GM21526 (cell line): ENCODE data around the gene MMP10.

Experiments
- ATAC-seq: cut with Tn5 transposase; IDR thresholded peaks from one replicate; pipeline ENCODE4 v1.9.1; 2021; ENCODE audit warnings: moderate library complexity; ENCODE audit not compliant: unreplicated experiment, low FRiP score

Gene MMP10

DNA sequence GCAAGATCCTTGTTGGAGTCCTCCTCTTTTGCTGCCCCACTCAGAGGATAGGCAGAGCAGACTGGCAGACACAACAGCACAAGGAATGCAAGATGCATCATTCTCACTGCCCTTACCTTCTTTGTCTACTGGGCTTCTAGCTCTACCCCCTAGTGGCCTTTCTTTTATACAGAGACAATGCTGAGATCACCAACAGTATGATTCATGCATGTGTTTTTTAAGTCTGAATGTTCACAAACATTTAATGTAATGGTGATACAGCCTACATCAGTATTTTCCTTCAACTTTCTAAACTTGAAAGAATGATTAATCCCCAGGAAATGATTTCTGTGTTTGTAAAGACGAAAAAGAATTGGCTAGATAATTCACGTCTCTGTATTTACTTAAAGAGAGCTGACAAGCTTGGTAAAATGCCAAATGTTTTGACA lies at the start of gene MMP10:
TSS of gene MMP10 (minus strand) at position 138 of the 428 bp plus-strand sequence. CDS start at position 101, 37 bp downstream.
- no peak for ATAC-seq

DNA sequence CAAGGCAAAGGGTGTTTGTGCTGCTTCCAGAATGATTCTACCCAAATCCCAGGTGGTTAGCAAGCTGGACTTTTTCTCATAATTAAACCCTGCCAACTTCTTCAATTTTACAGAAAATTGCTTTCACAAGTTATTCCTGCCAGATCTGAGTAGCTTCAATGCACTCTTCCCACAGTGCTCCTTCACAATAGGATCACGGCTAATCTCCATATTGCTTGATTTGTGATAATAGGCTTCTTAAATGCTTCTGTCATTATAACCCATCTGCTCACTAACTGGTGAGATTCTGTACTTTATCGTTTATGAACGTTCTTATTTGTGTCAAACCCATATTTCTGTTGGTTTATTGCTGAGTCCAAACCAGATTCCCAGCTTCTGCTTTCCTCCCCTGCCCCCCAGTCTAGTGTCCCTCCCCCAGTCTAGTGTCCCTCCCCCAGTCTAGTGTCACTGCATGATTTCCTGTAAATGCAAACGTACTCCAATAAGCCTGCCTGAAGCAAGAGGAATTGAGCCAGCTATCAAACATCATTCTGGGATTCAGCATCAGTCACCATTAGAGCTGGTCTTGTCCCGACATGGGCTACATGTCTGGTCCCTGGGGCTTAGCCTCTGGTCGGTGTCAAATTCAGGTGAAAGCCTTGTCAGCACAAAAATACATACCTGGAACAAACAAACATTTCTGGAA lies 49.0 kb upstream of the MMP10 start:
- ATAC-seq = no peak

DNA sequence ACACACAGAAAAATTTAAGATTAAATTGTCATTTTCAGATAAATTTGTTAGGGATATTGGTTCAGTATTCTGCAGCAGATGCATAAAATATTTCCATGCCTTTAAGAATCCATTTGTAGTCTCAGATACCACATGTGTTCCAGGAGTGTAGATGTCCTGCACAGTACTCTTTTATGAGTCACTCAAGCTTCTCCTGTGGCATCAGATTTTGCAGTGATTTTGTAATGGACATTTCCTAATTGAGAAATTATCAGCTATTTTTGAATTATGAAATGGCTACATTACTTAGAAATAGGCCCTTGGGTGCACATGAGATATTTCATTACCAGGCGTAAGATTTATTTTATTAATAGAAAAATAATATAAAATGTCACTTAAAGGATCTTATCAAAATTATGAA lies 44.1 kb upstream of the MMP10 start:
- no peak for ATAC-seq

DNA sequence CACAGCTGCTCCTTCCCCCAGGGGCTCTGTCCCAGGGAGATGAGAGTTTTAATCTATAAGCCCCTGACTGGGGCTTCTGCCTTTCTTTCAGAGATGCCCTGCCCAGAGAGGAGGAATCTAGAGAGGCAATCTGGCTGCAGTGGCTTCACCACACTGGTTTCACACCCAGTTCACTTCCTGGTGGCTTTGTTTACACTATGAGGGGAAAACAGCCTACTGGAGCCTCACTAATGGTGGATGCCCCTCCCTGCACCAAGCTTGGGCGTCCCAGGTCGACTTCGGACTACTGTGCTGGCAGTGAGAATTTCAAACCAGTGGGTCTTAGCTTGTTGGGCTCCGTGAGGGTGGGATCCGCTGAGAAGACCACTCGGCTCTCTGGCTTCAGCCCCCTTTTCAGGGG lies 39.1 kb upstream of the MMP10 start:
- no peak for ATAC-seq

DNA sequence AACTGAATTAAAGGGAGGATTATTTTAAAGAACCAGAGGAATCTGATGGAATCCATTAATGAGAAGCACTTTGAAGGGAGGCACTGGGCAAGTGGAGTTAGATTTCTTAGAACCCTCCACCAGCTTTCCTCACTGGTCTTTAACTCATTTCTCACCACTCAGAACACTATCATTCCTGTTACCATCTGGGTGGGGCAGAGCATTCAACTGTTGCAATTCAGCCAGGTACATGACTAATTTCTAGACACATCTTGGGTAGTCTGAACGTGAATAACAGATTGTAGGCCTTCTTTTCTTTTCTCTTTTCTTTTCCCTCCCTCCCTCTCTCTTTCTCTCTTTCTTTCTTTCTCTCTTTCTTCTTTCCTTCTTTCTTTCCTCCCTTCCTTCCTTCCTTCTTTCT lies 33.1 kb upstream of the MMP10 start:
- ATAC-seq = no peak

DNA sequence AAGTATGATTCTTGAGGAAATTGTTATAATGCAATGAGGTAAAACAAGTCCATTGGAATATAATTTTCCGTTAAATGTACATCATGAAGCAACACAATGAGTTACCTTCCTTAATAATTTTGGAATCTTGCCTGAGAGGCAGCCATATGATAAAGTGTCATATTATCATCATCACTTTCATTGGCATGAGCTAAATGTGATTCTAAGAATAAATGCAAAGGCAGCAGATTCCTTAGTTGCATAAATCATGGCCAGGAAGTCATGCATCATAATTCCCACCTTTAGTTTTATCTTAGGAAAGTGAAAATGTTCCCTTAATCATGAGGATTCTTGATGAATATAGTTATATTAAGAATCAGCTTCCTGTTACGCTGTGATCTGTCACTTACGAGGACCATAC lies 31.8 kb upstream of the MMP10 start:
- no peak for ATAC-seq

DNA sequence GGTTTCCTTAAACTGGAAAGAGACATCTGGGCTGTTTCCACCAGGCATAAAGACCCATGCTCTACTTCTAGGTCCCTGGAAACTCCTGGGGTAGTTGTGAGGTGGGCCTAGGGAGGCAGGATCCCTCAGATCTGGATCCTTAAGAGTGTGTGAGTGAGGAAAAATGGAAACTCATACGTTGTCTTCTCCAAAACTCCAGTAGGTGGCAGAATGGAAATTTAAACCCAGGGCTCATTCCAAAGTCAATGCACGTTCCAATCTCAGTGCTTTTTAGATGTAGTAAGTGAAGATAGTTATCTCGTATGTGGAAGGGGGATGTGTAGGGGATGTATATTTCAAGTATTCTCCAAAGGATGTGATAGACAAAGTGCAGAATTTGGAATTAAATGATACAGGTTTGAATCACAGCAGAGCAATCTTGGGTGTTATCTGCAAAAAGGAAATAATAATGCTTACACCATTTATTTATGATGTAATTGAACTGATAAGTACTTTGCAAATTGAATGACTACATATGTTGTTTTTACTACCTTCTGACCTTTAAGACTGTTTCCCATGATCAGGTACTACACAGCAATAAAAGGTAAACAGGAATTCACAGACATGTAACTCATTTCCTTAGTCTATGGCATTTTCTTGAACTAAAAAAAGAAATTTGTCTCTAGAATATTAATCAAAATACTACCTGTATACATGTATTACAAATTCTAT lies 30.7 kb upstream of the MMP10 start:
- ATAC-seq = no peak

DNA sequence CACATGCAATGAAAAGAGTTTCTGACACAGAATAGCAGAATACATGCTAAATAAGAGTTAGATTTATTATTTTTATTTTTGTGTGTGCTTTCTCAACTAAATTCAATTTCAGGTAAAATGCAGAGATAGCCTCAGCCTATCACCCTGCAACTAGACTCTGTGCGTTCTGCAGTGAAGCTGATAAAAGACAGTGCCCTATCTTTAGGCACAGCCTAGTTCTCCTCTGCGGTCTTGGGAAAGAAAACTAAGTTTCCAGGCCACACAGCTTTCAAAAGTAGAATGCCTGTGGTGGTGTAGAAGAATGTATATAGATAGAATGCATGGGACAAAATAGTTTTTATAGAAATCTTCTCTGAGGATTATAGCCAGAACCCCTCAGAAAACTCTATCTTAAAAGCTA lies 29.5 kb upstream of the MMP10 start:
- ATAC-seq = no peak

DNA sequence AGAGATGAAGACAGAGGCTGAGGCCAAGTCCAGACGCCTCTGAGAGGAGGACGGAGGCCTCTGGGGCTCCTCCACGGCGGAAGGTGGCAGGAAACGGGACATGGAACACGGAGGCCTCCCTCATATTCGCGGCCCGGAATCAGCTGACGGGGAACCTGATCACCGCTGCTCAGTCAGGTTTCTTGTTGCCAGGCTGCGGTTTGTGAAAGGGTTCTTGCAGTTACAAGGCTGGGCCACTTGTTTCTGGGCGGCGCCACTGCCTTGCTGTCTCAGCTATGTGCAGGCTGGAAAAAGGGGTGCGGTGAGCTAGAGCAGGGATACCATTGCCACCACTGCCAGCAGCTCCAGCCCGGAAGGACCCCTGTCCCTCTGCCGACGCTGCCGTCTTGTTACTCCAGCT lies 27.5 kb upstream of the MMP10 start:
- peak; percentile 89 for ATAC-seq

DNA sequence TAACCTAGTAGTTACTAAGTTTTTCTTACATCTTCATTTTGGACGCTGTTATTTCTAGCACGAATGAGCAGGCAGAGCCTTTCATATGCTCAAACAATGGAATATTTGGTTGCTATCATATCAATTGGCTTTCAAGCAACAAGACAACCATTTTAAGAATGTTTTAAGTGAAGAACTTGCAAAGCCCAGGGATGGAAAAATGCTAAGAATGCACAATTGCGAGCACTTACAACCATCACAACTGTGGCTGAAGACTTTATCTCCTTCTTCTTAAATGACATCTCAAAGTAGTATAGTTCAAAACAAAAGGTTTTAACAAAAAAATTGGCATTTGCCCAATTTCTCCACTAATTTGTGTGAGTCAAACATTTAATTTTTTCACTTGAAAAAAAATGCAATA lies 25.9 kb upstream of the MMP10 start:
- ATAC-seq = no peak

DNA sequence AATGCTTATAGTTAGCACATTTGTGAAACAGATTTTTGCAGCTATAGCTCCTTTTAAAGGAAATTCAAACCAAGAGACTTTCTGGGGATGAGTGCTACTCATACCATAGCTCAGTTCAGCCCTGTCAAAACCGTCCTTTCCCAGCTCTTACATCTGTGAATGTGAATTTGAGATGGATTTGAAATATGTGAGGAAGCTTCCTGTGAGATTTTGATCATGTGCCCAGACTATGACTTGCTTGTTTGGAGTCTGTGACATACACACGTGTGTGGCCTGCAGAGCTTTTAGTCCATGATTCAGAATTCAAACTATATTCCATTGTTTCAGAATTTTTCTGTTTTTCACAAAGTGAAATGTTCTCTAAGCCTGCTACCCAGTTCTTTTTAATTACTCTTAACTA lies 21.9 kb upstream of the MMP10 start:
- no peak for ATAC-seq

DNA sequence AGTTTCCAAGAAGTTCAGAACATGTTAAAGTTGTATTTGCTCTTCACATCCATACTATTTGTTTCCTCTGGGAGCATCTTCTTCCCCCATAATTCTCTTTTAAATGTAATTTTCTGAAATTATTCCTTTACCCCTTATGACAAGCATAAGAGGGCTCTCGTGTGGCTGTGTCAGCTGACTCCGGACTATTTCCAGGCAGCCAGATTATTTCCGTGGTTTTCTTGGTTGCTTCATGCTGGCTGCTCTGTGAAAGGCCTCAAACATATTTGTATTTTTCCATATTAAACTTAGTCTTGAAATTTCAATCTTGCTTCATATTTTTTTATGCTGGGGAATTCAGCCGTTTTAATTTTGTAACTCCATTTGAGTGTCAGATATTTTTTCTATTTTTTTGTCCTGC lies 20.3 kb upstream of the MMP10 start:
- no peak for ATAC-seq

DNA sequence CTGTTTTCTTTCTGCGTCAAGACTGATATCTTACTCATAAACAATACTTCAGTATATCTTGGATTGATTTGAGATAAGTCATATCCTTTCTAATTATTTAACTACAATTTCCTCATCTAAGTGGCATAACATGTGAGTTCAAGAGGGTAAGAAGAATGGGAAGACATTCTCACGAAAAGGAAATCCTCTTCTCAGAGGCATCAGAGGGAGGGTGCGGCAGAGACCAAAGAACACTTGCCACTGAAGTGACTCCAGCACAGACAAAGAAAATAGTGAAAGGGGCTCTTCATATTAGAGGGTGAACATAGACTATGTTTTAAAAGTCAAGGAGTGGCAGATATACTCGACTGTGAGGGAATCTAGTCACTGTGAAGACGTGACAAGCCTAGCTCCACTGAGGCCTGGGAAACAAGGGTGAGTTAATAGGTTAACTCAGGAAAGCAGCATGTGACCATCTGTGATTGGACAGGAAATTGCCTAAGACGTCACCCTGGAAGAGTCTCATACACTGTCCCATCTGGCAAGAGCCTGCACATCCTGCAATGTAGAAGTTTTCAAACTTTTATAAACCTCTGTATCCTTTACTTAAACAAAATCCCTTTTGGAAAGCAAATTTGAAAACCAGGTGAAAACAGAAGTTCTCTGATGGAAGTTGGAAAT lies 19.4 kb upstream of the MMP10 start:
- ATAC-seq = no peak

DNA sequence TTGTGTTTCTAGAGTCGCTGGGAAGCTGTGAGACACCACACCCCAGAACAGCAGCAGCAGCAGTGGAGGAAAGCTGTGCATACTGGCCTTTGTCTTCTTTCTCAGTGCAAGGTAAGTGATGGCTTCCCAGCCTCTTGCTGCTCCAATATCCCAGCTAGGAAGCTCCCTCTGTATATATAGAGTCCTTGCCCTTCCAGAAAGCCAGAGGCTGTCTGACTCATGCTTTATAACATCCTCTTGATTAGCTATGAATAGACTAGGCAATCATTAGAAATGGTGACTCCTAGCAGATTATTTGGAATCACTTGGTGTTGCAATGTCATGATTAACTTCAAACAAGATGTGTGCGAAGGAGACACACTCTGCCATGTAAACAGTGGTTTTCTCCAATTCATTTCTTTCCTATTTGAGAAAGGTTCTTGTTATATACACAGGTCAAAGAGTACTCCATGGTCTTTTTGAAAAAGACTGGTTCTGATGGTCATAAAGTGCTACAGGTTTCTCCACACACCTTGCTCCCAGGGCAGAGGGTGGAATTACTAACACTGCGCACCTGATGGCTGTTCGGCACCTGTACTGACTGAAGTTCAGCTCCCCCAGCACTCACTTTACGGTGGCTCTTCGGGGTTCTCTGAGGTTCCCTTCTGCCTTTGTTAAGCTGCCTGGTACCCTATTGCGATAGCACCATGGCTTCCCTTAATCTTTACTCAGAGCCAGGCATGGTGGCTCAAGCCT lies 17.8 kb upstream of the MMP10 start, which contains the start of gene MMP1:
TSS of gene MMP1 (minus strand) at position 149 of the 735 bp plus-strand sequence. CDS start at position 81, 68 bp downstream.
- no peak for ATAC-seq

DNA sequence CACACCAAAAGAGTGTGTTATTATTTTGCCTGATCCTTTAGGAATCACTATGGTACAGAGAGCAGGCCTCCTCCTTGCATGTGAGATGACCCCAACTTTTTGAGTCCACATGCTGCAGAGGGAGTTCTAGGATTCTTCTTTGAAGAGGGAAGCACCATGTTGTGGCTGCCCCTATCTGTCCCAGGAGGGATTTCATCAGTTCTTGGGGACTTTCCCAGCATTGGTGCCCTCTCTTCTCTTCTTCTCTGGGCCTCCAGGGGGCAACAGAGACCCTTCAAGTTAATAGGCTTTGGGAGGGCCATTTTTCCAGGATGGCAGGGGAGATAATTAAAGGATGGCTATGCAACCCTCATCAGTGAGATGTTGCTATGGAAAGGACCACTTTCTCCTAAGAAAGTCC lies 14.0 kb upstream of the MMP10 start:
- peak; percentile 93 for ATAC-seq

DNA sequence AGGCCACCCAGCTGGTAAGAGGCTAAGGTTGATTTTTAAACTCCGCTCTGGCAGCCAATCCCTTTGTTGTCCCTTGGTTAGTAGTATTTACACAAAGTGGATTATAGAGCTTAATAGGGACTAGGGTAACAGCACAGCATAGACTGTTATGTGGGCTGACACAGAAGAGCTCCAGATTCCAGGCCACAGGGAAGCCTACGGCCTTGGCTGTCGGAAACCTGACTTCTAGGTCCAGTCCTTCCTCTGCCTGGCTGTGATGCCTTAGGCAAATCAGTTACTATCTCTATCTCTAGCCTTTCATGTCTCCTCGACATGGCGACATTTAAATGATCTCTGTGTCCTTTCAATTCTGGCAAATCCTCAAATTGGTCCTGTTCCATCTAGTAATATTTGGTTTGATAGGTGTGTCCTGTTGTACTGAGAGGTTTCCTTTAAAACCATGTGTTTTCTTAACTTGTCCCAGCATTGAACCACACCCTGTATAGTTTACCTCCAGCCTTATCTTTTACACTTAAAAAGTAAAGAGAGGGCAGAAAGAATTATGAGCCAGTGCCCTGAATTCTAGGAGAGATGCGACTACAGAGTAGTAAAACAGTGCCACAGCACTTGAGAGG lies 13.4 kb upstream of the MMP10 start:
- ATAC-seq = peak; percentile 14

DNA sequence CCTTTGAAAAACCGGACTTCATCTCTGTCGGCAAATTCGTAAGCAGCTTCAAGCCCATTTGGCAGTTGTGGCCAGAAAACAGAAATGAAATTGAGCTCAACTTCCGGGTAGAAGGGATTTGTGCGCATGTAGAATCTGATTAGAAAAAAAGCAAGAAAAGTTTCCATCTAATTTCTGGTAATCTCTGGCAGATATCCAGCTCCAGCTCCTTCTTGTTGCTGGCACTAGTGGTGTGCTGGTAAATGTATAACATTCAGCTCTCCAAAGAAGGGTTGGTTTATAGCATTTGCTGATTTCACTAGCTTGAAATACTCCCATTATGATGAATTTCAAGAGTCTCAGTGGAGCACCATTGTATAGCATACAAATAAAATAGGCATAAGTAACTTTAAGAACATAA lies 12.2 kb upstream of the MMP10 start:
- ATAC-seq = no peak

DNA sequence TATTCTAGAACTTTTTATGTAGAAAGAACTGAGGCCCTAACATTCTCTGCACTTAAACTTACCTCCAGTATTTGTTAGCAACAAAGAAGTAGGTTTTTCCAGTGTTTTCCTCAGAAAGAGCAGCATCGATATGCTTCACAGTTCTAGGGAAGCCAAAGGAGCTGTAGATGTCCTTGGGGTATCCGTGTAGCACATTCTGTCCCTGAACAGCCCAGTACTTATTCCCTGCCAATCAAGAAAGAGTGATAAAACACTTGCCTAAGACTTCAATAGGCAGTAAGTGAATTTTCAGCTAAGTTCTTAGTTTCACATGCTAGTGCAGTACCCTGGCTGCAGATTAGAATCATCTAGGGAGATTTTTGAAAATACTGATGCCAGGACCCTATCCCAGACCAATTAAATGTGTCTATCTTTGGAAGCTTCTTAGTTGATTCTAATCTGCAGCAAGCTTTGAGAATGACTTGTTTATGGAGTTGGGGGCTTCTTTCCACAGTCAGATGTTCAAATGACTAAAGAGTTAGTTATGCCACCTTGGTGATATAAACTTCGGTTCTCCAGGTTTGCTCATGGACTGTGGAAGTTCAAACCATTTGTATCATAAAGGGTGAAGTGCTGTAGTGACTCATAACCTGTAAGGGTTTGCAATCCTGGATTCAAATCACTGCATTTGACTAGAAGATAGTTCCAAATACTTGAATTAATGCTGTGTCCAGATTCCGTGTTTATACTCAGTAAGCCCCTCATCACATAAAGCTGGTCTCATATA lies 11.0 kb upstream of the MMP10 start:
- no peak for ATAC-seq

DNA sequence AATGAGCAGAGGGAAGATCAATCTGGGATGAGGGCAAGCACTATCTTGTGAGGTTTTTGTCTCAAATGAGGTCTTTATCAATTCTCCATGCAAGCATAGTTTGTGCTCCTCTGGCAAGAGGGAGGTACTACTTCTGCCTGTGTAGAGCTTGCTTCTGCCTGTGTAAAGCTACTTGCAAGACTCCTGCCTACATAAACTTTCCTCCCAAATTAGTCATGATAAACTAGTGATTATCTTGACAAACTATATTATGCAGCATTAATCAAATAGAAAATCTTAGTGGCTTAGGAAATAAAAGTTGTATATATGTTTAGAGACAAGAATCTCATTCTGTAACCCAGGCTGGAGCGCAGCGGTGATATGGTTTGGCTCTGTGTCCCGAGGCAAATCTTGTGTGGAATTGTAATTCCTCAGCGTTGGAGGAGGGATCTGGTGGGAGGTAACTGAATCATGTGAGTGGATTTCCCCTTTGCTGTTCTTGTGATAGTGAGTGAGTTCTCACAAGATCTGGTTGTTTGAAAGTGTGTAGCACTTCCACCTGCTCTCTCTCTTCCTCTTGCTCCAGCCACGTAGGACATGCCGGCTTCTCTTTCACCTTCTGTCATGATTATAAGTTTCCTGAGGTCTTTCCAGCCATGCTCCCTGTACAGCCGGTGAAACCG lies 8.0 kb upstream of the MMP10 start:
- no peak for ATAC-seq
